ENCODE measurements around the gene TMA7. TPM values are rescaled to one million over a fixed set of nuclear protein-coding genes. Genes with fewer than 3 reads are reported as not detected.

TMA7 gene
- total RNA-seq, 1 donor from 2014 or later: 169 TPM

DNA sequence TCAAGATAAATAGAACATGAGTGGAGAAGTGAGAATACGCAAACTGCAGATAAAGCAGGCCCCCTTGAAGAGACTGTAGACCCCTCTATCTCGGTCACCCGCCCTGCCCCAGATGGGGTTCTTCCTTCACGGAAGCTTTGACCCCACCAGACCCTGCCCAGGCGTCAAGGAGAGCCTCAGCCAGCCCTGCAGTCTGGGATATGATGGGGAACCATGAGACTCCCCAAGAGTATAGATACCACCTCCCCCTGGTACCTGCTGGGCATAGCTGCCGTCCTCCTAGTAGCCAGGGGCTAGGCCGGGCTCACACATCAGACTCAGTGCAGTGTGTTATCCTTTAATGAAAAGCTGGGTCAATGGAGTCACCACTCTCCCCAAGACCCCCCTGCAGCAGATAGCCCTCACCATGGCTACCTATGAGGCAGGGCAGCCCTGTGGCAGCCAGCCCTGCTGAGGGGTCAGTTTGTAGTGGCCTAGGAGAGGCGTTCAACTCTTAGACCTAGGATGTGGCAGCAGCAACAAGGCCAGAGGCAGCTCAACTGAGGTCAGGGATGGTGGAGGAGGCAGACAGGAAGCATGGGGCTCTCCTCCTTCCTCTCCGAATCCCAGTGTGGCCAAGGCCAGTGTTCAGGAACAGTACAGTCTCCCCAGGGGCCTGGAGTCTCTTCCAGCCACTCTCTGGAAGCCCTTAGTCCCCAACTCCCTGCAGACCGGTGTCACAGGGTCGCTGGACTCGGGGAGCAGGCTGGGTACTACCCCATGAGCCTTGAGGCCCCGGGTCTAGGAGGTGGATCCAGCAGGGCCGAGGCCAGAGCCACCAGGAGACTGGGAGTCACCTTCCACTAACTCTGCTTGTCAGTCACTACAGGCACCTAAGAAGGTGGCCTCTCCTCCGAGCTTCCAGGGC lies 36.3 kb upstream of the TMA7 start:
- intact Hi-C loops (cut with DNase I): loop anchor here (5.0 kb wide), 1 partner anchor 34 kb away; no protein-coding TSS in a partner anchor
- Histone ChIP-seq H3K27ac (no peak overlapping the region), H3K9me3 (no peaks in the 10 kb centered on the region), H3K4me3 (no peak overlapping the region), H3K27me3 (no peaks in the 10 kb centered on the region), H3K4me1 (peaks cover 14% of the 10 kb centered on the region), H3K36me3 (peaks cover 23% of the 10 kb centered on the region)
- ATAC-seq: no peak
- no peak for TF ChIP-seq CTCF (IDR thresholded peaks at IDR 0.05)
- DNase-seq: no peak

DNA sequence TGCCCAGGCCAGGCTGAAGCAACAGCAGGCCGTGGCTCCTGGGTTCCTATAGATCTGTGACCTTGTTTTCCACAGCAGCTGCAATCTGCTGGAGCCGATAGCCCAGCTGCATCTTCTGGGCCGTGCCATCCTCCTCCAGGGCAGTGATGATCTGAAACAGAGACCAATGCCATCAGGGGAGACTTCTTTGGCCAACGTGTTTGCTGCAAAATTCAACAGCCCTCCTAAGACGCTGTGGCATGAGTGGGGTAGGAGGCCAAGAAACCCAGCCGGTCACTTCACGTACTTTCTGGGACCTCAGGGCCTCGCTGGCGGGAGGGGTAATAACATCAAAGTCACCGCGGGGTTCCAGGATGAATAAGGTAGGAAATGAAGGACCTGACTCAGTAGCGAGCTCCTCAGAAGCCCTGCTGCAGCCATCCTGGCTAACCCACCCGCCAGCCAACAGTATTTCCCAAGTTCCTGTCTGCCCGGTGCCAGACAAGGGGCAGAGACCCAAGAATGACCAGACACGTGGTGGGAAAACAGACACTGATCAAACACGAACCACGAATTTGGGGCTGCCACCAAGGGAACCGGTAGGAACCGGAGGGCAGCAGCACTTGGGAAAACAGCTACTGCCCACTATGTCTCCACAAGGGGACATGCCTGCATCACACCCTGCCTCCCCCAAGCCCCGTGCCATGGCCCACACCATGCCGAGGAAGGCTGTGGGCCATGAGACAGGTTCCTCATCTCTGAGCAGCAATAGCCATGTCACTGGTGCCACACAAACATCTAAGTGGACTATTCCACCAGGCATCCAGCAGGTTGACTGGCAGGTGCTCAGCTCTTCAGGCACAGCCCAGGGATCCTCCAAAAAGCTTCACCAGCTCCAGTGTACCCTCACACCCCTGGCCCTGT lies 35.4 kb upstream of the TMA7 start:
- intact Hi-C loops (cut with DNase I): loop anchor here (5.0 kb wide), 1 partner anchor 33 kb away; no protein-coding TSS in a partner anchor
- H3K36me3 ChIP-seq: peaks cover 32% of the 10 kb centered on the region
- no peak overlapping the region for H3K27ac ChIP-seq

DNA sequence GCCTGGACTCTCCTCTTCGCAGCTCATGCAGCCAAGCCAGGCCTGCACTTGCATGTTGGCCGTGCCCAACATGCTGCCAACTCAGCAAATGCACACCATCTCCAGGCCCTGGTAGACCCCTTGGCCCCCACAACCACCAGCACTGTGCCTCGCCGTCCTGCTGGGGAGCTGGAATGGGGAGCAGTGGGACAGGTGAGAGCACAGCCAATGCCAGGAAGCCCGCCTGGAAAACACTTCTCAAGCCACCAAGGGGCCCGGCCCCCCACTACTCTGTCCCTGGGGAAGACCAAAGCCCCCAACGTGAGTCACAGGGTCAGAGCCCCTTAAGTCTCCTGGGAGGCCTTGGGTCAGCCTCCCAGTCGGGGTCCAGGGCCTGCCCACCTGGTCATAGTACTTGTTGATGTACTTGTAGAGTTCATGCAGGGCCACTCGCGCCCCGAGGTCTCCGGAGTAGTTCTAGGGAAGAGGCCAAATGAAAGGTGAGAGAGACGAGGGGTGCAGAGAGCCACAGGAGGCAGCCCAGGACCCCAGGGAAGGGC lies 34.6 kb upstream of the TMA7 start:
- DNase-seq: no peak
- no peak for TF ChIP-seq CTCF (IDR thresholded peaks at IDR 0.05)
- no peak for ATAC-seq
- no peak overlapping the region for H3K4me3 ChIP-seq
- H3K36me3 ChIP-seq: peaks cover 40% of the 10 kb centered on the region
- H3K9me3 ChIP-seq: no peaks in the 10 kb centered on the region
- intact Hi-C loops (cut with DNase I): no loop called here
- H3K4me1 ChIP-seq: peaks cover 14% of the 10 kb centered on the region
- H3K27ac ChIP-seq: no peak overlapping the region
- H3K27me3 ChIP-seq: no peaks in the 10 kb centered on the region

More for the DNA sequence above, 35.4 kb upstream of the TMA7 start:
- no peak for TF ChIP-seq CTCF (IDR thresholded peaks at IDR 0.05)
- Histone ChIP-seq H3K27me3 (no peaks in the 10 kb centered on the region), H3K9me3 (no peaks in the 10 kb centered on the region), H3K4me1 (peaks cover 14% of the 10 kb centered on the region), H3K4me3 (no peak overlapping the region)
- ATAC-seq (no peak), DNase-seq (no peak)

- DNase-seq (no peak), ATAC-seq (no peak)
- H3K4me3 ChIP-seq: no peak overlapping the region
- intact Hi-C loops (cut with DNase I): no loop called here
- peaks cover 14% of the 10 kb centered on the region for H3K4me1 ChIP-seq
- H3K27me3 ChIP-seq: no peaks in the 10 kb centered on the region
- no peaks in the 10 kb centered on the region for H3K9me3 ChIP-seq
- peaks cover 45% of the 10 kb centered on the region for H3K36me3 ChIP-seq
- no peak overlapping the region for H3K27ac ChIP-seq
- TF ChIP-seq CTCF (IDR thresholded peaks at IDR 0.05): no peak
Measured at GRCh38 chr3:48405971-48406370, 34.1 kb upstream of the TMA7 start.
